GM21737 (cell line): ENCODE results near the gene VRK1.
"Not testable (repeated sequence)": the region's sequence is repeated elsewhere in the genome, so short reads cannot be mapped to it uniquely, and the experiment has no call there.

ENCODE experiments used
- ATAC-seq: cut with Tn5 transposase; IDR thresholded peaks from one replicate; pipeline ENCODE4 v1.9.1; 2021; ENCODE audit warnings: mild to moderate bottlenecking, moderate library complexity; ENCODE audit not compliant: unreplicated experiment

Gene VRK1, protein sequence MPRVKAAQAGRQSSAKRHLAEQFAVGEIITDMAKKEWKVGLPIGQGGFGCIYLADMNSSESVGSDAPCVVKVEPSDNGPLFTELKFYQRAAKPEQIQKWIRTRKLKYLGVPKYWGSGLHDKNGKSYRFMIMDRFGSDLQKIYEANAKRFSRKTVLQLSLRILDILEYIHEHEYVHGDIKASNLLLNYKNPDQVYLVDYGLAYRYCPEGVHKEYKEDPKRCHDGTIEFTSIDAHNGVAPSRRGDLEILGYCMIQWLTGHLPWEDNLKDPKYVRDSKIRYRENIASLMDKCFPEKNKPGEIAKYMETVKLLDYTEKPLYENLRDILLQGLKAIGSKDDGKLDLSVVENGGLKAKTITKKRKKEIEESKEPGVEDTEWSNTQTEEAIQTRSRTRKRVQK

DNA sequence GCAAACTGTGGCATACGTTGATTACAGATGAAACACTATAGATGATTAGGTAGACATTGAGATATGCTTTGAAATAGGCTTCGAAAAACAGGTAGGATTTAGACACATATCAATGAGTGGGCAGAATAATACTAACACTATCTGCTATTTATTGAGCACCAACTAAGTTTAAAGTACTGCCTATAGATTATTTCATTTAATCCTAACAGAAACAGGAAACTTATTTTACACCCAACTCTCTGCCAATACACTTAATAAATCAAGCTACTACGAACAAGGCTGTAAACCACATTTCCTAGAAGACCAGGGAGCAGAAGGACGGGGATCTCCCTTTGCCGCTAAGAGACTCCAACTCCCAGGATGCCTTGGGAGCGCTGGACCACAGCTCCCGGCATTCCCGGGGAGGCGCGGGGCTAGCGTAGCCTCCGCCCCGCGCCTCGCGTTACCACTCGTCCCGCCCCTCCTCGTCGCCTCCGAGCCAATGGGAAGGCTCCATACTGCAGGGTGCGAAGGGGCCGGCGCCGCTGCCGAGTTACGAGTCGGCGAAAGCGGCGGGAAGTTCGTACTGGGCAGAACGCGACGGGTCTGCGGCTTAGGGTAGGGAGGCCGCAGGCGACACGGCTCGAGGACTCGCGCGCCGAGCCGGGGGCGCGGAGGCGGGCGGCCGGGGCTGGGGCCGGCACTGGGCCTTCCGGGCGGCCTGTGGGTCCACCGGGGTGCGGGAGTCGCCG is at the start of gene VRK1:
Gene VRK1 (plus strand): TSS at position 532 of the 731 bp plus-strand sequence. CDS start 36,090 bp downstream, outside the sequence.
- peak; percentile 94 for ATAC-seq

DNA sequence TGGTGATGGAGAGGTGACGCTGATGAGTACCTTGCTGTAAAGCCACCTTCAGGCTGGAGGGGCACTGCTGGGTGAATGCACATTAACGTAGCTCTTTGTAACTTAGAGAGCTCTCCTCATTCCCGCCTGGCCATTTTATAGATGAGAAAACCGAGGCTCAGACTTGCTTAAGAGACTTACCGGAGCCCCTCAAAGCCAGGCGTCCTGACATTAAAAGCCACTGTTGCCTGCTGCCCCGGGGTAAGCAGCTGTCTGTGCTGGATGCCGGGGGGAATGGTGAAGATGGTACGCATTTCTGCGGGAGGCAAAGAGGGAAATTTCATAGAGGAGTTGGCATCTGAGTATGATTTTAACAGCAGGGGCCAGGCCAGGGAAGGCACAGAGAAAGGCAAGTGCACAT is 49.6 kb upstream of the VRK1 start:
- ATAC-seq, result no peak

DNA sequence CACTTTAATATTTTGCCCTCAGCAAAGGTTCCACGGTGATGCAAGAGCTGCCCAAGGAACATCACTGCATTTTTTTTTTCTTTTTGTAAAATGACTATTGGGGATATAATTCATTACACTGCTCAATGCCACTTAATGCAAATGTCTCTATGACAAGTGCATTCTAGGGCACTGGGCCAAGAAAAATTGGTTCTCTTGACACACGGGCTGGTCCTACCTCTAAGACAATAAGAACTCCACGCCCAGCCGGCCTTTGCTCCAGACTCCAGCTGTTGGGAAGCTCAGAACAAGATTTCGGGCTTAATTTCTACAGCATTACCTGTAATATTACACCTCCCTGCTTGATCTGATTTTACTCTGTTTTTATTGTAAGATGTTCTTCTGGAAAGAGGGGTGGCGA is 48.8 kb upstream of the VRK1 start:
- ATAC-seq, result no peak

DNA sequence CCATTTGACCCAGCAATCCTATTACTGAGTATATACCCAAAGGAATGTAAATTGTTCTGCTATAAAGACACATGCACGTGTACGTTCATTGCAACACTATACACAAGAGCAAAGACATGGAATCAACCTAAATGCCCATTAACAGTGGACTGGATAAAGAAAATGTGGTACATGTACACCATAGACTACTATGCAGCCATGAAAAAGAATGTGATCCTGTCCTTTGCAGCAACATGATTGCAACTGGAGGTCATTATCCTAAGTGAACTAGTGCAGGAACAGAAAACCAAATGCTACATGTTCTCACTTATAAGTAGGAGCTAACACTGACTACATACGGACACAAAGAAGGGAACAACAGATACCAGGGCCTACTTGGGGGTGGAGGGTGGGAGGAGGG is 45.7 kb upstream of the VRK1 start:
- ATAC-seq, result no peak

DNA sequence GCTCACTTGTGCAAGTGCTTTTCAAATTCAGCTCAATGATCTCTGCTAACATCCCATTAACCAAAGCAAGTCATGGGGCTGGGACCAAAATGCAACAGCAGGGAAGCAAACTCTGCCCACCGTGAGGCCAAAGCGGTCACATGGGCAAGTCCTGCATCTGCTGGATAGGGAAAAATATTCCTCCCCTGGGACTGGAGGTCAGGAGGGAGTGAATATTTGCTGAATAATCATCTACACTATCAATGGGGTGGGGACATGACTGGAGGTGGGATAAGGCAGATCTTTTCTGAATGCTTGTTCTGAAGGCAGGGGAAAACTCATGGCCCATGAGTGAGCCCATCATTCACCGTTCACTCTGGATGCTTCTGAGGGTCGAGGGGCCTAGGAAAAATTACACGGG is 45.1 kb upstream of the VRK1 start:
- ATAC-seq, result no peak

DNA sequence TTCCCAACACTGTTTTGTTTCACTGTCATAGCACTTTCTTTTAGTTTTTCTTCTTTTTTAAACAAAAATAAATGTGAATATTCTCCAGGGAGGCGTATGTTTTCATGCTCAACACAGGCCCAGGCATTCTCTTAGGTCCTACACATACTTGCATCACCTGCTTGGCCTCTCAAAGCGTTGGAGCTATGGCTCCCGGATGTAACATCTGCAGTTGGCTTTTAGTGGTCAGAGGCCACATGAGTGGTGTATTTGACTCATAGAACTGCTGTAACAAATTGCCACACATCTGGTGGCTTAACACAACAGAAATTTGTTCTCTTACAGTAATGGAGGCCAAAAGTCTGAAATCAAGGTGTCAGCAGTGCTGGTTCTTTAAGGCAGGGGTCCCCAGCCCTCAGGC is 44.6 kb upstream of the VRK1 start:
- no peak for ATAC-seq

DNA sequence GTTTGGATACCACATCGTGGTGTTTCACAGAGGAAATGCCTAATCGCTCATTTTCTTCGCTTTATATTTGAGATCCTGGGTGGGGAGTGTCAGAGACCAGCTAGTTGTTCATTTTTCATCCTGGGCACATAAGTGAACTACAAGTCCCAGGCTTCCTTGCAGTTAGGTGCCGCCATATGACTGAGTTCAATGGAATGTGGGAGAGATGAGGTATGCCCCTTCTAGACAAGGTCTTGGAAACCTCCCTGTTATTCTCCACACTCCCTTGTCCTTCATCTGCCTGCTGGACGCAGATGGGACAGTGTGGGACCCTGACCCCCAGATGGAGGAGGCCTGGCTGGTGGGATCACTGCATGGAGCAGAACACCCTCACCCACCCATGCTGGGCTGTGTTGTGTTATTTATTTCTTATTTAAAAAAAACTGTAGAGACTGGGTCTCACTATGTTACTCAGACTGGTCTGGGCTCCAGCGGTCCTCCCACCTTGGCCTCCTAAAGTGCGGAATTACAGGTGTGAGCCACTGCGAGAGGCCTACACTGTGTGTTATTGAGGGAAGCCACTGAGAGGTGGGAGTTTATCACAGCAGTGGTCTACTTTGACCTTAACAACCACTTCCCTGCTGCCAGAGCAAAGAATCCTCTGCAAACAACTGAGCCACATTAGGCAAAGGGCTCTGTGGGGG is 42.9 kb upstream of the VRK1 start:
- ATAC-seq, result no peak

DNA sequence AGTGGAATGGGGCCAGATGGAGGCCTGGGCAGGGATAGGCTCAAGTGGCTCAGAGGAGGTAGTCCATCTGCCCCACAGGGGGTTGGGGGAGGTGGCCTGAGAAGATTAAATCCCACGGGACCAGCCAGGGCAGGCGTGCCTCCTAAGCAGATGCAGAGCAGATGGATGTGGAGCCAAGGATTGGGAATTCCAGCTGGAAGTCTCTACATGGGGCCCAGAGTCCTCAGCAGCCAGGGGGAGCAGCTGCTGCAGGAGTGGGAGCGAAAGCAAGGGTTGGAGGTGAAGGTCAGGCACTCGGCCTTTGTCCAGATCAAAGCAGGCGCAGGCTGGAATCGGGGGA is 42.4 kb upstream of the VRK1 start:
- no peak for ATAC-seq

DNA sequence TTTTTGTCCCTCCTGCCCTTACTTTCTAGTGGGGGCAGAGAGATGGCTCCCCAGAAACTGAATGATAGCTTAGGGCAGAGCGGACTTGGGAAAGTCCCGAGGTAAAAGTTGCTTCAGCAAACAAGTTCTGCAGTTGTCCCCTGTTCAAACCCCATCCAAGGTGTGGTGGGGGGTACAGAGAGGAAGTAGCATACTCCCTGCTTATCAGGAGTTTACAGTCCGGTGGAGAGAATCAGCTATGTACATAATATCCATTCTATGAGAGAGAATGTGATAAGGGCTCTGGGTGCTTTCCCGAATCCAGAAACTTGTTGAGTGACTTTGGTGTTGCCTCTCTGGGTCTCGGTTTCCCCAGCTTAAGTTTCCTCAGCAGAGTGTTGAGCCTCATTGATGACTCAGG is 40.4 kb upstream of the VRK1 start:
- ATAC-seq, result no peak

DNA sequence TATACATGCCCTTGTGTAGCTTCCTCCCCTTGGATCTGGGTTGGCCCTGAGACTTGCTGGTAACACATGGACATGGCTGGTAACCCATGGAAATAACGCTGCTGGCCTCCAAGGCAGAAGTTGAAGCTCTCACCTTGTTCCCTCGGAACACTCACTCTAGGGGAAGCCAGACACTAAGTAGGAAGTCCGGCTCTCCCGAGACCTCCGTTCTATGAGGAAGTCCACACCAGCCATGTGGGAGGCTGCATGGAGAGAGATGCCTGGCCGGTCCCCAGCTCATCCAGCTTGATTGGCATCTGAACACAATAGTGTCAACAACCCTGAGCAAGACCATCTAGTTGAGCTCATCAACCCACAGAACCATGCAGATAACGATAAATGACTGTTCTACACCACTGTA is 39.7 kb upstream of the VRK1 start:
- no peak for ATAC-seq

DNA sequence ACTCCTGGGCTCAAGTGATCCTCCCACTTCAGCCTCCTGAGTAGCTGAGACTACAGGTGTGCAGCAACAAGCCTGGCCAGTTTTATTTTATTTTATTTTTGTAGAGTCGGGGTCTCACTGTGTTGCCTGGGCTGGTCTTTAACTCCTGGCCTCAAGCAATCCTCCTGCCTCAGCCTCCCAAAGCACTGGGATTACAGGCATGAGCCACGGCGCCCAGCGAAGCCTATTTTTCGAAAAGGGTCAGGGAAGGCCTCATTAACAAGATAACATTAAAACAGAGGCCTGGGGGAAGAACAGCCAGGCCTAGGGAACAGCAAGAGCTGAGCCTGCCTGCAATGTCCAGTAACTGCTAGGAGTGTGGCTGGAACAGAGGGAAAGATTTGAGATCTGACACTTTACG is 36.1 kb upstream of the VRK1 start:
- no peak for ATAC-seq

DNA sequence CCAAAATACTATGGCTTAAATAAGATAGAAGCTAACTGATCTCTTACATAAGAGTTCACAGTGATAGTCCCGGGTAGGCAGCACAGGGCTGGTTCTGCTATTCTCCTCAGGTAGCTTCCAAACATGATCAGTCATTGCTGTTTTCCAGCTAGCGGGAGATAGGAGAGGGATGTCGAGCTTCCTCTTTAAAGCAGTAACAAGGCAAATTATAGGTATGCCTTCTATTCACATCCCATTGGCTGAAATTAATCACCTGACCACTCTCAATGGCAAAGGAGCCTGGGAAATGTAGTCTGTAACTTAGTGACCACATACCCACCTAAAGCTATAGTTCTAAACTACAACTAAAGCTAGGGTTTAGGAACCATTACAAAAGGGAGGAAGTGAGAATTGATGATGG is 34.5 kb upstream of the VRK1 start:
- ATAC-seq, result peak; percentile 88

DNA sequence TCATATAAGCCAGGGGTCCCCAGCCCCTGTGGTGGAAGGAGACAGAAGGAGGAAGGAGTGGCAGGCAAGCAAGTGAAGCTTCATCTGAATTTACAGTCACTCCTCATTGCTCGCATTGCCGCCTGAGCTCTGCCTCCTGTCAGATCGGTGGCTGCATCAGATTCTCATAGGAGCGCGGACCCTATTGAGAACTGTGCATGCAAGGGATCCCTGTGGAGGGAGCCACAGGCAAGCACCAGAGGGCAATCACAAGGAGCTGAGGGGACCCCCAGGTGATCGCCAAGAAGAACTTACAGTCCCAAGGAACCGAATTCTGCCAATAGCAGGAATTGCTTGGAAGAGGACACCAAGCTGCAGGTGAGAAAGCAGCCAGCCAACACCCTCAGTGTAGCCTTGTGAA is 33.2 kb upstream of the VRK1 start:
- ATAC-seq, result no peak

DNA sequence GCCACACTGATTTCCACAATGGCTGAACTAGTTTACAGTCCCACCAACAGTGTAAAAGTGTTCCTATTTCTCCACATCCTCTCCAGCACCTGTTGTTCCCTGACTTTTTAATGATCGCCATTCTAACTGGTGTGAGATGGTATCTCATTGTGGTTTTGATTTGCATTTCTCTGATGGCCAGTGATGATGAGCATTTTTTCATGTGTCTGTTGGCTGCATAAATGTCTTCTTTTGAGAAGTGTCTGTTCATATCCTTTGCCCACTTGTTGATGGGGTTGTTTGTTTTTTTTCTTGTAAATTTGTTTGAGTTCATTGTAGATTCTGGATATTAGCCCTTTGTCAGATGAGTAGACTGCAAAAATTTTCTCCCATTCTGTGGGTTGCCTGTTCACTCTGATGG is 32.0 kb upstream of the VRK1 start:
- not testable (repeated sequence) for ATAC-seq

DNA sequence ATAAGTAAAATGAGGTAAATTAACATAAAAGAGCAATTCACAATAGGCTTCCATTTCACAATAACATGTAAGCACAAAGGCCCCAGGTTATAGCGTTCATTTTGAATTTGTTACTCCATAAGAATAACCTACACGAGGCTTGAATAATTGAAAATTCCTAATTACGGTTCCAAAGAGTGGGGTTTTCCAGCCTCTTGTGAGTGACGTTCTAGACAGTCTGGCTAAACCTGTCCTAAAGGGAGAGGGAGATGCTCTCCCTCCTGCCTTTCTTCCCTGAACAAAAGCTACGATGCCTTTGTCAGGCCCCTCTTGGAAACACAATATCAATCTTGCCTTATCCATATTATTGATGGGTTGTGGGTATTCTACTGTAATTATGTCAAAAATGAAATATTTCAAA is 24.3 kb upstream of the VRK1 start:
- no peak for ATAC-seq

DNA sequence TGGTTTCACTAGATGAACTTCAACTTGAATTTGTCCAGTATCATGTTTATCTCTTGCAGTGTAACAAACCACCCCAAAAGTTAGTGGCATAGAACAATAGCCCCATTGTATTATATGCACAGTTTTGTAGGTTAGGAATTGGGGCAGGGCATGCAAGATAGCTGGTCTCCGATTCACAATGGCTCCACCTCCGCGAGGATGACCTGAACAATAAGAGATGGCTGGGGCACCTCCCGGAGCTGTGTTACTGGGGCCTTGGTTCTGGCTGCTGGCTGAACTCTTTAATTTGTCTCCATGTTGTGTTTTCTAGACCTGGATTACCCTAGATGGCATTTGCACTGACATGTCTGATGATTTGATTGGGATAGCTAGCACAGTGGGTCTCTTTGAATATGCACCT is 20.4 kb upstream of the VRK1 start:
- no peak for ATAC-seq

DNA sequence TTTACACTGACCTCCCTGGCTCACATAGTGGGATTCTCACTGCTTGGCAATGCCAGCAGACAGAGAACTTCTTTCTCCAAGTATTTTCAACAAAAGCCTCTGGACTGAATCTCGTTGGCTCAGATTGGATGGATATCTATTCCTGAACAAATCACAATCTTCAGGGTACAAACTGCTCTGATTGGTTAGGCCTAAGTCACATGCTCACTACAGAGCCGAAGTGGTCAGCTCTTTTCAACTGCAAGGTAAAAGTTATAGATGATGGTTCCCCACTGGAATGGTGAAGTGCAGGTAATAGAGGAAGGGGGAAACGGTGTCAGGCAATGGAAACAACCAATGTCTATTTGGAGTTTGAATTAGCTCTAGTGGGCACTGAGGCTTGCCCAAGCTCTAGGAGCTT is 16.7 kb upstream of the VRK1 start:
- ATAC-seq, result no peak

DNA sequence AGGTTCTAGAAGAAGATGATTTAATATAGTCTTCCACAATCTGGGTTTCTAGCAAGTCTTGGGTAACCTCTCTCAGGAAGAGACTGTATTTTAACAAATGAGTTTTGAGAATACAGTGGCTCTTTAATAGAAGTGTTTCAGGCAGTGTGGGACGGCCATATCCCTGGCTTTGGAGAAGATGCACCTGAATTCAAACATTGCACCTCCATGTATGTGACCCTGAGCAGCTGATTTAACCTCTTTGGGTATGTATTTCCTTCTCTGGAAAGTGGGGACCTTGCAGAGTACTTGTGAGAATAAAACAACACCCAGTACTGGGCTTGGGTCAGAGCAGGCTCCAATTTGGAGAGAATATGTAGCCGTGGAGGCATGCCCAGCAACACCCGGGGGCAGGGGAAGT is 15.8 kb upstream of the VRK1 start:
- no peak for ATAC-seq

DNA sequence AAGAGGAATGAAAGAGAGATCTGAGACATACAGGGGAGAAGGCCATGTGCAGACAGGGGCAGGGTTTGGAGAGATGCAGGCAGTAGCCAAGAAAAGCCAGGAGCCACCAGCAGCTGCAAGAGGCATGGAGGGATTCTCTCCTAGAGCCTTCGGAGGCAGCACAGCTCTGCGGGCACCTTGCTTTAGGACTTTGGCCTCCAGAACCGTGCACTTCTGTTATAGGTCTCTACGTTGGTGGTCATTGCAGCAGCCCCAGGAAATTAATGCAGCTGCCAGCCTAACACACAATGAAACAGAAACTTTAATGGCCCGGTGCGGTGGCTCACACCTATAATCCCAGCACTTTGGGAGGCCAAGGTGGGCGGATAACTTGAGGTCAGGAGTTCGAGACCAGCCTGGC is 14.7 kb upstream of the VRK1 start:
- ATAC-seq, result no peak

DNA sequence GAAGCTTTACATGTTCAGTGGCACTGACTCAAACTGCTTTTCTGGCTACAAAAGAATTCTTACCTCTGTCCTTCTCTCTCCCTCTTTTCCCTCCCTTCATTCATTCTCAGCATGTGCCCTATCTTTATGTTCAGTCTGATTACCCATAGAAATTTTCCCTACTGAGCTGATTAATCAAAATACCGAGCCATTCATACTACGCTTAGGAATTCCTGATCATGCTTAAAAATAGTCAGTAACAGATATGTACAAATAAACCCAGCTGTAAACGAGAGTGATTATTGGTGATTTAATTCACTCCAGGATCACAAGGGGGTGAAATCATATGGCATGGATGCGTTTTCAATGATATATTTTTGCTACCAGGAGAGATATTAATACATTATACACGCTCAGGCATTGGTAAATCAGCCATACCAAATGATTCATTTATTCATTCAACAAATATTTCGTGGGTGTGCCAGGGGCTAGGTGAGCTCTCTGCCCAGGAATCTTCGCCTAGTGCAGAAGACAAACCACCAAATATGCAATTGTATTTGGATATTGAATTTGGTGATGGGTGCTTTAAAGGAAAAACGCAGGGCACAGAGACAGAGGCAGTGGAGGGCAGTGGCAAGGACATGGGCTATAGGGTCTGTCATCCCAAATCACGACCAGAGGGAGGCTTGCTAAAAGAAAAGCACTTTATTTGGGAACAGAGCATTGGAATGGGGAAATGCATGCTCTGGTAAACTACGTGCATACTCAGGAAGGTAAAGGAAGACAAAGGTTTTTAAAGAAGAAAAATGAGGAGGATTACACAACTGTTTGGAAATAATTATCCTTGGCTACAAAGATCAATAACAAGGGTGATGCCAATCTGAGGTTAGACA is 13.9 kb upstream of the VRK1 start:
- no peak for ATAC-seq

DNA sequence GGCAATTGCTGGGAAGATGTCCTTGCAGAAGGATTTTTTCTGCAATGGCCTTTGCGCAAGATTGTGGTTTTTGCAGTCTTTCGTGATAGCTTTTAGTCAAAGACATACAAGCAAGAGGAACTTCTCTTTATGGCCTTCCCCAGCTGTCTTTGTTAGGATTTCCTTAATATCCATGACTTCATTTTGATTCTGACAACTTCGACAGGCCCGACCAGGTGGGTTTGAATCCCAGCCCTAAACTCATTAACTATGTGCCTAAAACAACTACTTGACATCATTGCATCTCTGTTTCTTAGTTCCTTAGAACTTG is 13.3 kb upstream of the VRK1 start:
- no peak for ATAC-seq
